ENCODE measurements around the gene ATG4A. TPM values are rescaled to one million over a fixed set of nuclear protein-coding genes. Genes with fewer than 3 reads are reported as not detected.

The ATG4A gene
- total and polyA plus RNA-seq, 9 of the 15 experiments (the other 6 are each of a cell fraction or from before 2014, with no cell fraction given) = 7.3 to 24.5 (median 16.6) TPM

DNA sequence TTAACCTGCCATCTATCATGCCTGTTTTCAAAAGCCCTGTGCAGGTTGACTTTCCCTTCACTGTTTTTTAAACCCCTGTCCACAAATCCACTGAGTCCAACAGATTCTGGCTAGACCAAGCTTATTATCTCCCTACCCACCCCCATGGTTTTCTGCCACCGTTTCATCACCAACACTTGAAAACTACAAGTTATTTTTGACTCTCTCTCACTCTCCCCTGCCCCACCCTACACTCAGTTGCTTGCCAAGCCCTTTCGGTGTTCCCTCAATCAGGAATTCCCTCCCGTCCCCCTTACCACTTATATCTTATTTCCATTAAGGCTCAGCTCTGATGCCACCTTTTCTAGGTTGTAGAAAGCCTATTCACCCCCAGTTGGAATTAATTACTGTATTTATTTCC is 29.7 kb downstream of the ATG4A start (continued):
- TF ChIP-seq, protein P1, sequence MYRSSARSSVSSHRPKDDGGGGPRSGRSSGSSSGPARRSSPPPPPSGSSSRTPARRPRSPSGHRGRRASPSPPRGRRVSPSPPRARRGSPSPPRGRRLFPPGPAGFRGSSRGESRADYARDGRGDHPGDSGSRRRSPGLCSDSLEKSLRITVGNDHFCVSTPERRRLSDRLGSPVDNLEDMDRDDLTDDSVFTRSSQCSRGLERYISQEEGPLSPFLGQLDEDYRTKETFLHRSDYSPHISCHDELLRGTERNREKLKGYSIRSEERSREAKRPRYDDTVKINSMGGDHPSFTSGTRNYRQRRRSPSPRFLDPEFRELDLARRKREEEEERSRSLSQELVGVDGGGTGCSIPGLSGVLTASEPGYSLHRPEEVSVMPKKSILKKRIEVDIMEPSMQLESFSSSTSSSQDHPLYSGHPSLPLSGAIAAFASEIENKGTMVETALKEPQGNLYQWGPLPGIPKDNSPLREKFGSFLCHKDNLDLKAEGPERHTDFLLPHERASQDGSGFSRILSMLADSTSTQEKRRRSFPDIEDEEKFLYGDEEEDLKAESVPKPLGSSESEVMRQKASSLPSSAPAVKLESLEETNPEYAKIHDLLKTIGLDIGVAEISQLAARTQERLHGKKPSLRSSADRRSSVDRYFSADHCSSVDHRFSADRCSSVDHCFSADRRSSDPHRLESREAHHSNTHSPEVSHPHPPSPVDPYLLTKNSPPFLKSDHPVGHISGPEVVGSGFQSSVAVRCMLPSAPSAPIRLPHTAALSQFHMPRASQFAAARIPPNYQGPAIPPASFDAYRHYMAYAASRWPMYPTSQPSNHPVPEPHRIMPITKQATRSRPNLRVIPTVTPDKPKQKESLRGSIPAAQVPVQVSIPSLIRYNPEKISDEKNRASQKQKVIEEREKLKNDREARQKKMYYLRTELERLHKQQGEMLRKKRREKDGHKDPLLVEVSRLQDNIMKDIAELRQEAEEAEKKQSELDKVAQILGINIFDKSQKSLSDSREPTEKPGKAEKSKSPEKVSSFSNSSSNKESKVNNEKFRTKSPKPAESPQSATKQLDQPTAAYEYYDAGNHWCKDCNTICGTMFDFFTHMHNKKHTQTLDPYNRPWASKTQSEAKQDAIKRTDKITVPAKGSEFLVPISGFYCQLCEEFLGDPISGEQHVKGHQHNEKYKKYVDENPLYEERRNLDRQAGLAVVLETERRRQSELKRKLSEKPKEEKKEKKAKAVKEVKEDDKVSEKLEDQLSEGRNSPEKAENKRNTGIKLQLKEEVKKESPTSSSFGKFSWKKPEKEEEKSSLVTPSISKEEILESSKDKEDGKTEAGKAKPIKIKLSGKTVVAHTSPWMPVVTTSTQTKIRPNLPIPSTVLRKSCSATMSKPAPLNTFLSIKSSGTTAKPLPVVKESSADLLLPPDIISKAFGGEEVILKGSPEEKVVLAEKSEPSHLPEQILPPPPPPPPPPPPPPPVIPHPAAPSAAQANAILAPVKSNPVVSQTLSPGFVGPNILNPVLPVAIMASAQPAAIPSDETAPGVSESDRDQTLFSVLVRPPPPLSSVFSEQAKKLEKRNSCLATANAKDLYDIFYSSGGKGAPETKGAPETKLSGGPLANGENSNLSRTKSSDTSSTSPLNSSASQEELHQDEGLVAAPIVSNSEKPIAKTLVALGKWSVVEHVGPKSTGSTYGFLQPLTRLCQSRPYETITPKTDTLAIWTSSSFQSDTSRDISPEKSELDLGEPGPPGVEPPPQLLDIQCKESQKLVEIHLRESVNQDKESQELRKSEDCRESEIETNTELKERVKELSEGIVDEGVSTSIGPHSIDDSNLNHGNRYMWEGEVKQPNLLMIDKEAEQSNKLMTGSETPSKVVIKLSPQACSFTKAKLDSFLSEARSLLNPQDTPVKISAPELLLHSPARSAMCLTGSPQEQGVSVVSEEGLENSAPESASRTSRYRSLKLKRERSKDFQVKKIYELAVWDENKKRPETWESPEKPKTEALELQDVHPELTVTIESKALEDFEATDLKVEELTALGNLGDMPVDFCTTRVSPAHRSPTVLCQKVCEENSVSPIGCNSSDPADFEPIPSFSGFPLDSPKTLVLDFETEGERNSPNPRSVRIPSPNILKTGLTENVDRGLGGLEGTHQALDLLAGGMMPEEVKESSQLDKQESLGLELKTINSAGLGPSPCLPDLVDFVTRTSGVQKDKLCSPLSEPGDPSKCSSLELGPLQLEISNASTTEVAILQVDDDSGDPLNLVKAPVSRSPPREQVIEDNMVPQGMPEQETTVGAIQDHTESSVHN (IDR thresholded peaks at IDR 0.05; ENCODE audit: borderline replicate concordance in 1 of 2, low read depth in 1 of 2) = no peak
- TF ChIP-seq DNMT1 (IDR thresholded peaks at IDR 0.05) (no peak), ZNF644 (tag; IDR thresholded peaks at IDR 0.05; ENCODE audit: low read depth) (no peak), ZKSCAN3 (CRISPR knock-in tag; IDR thresholded peaks at IDR 0.05) (no peak)

Measured in K562 (cell line).